22Rv1 (cell line): ENCODE results near the gene CLEC16A.

ENCODE experiments used
- CTCF ChIP-seq: fragments of 450-650 bp; IDR thresholded peaks from 2 replicates; pipeline ENCODE4 v1.5.1; 2017; ENCODE audit warnings: mild to moderate bottlenecking
- ZFX ChIP-seq: fragments of 450-650 bp; IDR thresholded peaks from 2 replicates; pipeline ENCODE4 v1.6.1; 2017; ENCODE audit warnings: antibody characterized with exemption, borderline replicate concordance

GRCh38 chr16:10950393-10950792 lies 6.0 kb downstream of the CLEC16A start:
- TF ChIP-seq CTCF (no peak), ZFX (no peak)
